OCI-LY3 (cell line): ENCODE results near the gene ANKRD44.

Experiments
- EZH2phosphoT487 ChIP-seq: fragments of 200-600 bp; shearing (Covaris generic); IDR thresholded peaks from 2 replicates; pipeline ENCODE4 v1.6.1; 2018; ENCODE audit warnings: antibody characterized with exemption, mixed run types, low read depth
- TF ChIP-seq, protein P1 (sequence below): fragments of 200-600, 300-600 bp; sonication (generic); IDR thresholded peaks from 2 replicates; pipeline ENCODE4 v1.5.1; 2014; ENCODE audit warnings: antibody characterized with exemption, low read length, low read depth

DNA sequence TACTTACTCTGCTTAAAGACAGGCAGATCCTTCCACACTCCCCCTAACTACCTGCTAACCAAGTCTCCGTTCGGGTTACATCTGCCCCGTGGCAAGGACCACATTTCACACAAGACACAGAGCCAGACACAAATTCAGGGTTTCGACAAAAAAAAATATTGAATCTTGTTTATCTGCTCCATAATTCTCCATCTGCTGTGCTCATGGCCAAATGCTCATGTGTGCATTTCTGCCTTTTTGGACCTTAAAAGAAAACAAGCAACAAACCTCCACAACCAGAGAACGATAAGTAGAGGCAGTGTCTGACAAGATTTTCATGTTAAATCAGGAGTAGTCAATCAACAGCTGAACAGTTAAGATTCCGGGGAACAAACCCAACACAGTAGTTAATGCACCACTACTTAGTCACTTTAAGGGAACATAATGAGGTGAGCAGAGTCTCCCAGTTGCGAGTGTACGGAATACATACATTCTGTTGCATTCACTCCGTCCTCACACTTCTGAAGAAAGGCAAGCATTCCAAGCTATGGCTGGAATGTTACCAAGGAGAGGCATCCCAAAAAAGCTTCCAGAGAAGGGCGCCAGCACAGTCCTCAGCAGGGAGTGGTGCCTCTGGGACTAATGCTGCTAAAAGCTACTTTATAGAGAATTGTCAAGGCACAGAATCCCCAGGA, 121.0 kb downstream of the ANKRD44 start:
- TF ChIP-seq, protein P1, sequence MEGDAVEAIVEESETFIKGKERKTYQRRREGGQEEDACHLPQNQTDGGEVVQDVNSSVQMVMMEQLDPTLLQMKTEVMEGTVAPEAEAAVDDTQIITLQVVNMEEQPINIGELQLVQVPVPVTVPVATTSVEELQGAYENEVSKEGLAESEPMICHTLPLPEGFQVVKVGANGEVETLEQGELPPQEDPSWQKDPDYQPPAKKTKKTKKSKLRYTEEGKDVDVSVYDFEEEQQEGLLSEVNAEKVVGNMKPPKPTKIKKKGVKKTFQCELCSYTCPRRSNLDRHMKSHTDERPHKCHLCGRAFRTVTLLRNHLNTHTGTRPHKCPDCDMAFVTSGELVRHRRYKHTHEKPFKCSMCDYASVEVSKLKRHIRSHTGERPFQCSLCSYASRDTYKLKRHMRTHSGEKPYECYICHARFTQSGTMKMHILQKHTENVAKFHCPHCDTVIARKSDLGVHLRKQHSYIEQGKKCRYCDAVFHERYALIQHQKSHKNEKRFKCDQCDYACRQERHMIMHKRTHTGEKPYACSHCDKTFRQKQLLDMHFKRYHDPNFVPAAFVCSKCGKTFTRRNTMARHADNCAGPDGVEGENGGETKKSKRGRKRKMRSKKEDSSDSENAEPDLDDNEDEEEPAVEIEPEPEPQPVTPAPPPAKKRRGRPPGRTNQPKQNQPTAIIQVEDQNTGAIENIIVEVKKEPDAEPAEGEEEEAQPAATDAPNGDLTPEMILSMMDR: no peak
- TF ChIP-seq EZH2phosphoT487: no peak
